ENCODE data around the gene DCAKD. TPM values are rescaled to one million over a fixed set of nuclear protein-coding genes. Genes with fewer than 3 reads are reported as not detected.

DCAKD gene
- total RNA-seq: 18.6 and 26.2 TPM in 2 replicates

DNA sequence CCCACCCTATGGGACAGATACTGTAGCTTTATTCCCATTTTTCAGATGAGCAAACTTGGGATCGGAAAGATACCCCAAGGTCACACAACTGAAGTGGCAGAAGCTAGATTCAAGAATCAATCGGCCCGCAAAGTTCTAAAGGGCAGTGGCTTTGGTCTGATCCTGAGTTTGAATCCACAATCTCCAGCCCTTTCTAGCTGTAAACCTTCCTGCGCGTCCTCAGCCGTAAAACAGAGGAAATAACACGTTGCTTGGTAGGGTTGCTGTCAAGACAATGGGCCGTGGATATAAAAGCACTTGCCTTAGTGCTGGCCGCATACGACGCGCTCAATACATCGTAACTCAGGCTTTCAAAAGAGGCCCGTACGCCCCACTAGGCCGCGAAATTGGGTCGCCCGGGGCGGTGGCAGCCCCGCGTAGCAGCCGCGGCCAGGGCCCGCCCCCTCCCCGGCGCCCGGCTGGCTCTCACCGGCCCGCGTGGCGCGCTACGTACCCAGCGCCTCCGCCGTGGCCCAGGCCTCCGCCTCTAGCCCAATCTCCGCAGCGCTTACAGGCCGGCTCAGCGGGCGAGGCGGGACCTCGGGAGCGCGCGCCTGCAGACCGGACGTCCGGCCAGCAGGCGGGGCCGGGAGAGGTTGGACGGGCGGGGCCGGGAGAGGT is at the start of gene DCAKD:
DCAKD (minus strand) TSS at position 573 of the 660 bp plus-strand sequence. CDS start 16,747 bp downstream, outside the sequence.

GRCh38 chr17:45060797-45061605 is 9.6 kb upstream of the DCAKD start, which contains the start of gene NMT1:
Gene NMT1, plus strand, starts transcription at chr17:45061317. Its CDS starts 13 bp downstream, at chr17:45061330.

Other genes starting within 250 kb of the DCAKD start
- gene GJC1, start 221.3 kb downstream of the DCAKD start, total RNA-seq: 2.9 and 4.6 TPM in 2 replicates
- gene HIGD1B, start 203.7 kb downstream of the DCAKD start, total RNA-seq: not detected in 2 replicates
- 112 and 155 TPM in 2 replicates for gene EFTUD2, start 152.2 kb downstream of the DCAKD start, total RNA-seq
- gene GFAP, start 136.1 kb downstream of the DCAKD start, total RNA-seq: not detected in 2 replicates
- gene KIF18B, start 103.9 kb downstream of the DCAKD start, total RNA-seq: 0.33 and 0.34 TPM in 2 replicates
- not detected in 2 replicates for gene C1QL1, start 83.3 kb downstream of the DCAKD start, total RNA-seq
- gene NMT1, start 9.7 kb upstream of the DCAKD start, total RNA-seq: 43.7 and 60.3 TPM in 2 replicates
- gene PLCD3, start 80.9 kb upstream of the DCAKD start, total RNA-seq: 5.5 and 9.0 TPM in 2 replicates
- 2.8 and 4.2 TPM in 2 replicates for gene ACBD4, start 84.1 kb upstream of the DCAKD start, total RNA-seq
- gene HEXIM1, start 96.8 kb upstream of the DCAKD start, total RNA-seq: 5.2 and 5.8 TPM in 2 replicates
- gene HEXIM2, start 110.2 kb upstream of the DCAKD start, total RNA-seq: 3.3 and 3.9 TPM in 2 replicates
- gene FMNL1, start 170.3 kb upstream of the DCAKD start, total RNA-seq: 0.98 and 2.1 TPM in 2 replicates
- gene SPATA32, start 210.5 kb upstream of the DCAKD start, total RNA-seq: under 0.01 TPM in 1 of 2 replicates, not detected in the other